ENCODE data around the gene TCN1.
"Not testable (repeated sequence)": the region's sequence is repeated elsewhere in the genome, so short reads cannot be mapped to it uniquely, and the experiment has no call there.

Gene TCN1

GRCh38 chr11:59866397-59866796 lies at the start of gene TCN1:
TSS of gene TCN1 (minus strand) at chr11:59866487. CDS start at chr11:59866470, 17 bp downstream.
- DNase-seq, result no peak

- not testable (repeated sequence) for DNase-seq
Observed at GRCh38 chr11:59903569-59903968, 37.3 kb upstream of the TCN1 start.

- no peak for DNase-seq
Observed at GRCh38 chr11:59901306-59901705, 35.0 kb upstream of the TCN1 start.

GRCh38 chr11:59900366-59901126 lies 34.3 kb upstream of the TCN1 start:
- DNase-seq, result no peak

- DNase-seq, result no peak
Observed at GRCh38 chr11:59899532-59899931, 33.2 kb upstream of the TCN1 start.

- DNase-seq, result no peak
Observed at GRCh38 chr11:59898650-59899049, 32.4 kb upstream of the TCN1 start.

GRCh38 chr11:59898046-59898445 lies 31.8 kb upstream of the TCN1 start:
- DNase-seq, result no peak

- DNase-seq, result no peak
Observed at GRCh38 chr11:59894616-59895015, 28.3 kb upstream of the TCN1 start.

GRCh38 chr11:59891781-59892181 lies 25.5 kb upstream of the TCN1 start:
- no peak for DNase-seq

GRCh38 chr11:59887156-59887555 lies 20.9 kb upstream of the TCN1 start:
- not testable (repeated sequence) for DNase-seq

GRCh38 chr11:59883597-59883996 lies 17.3 kb upstream of the TCN1 start:
- DNase-seq, result no peak

GRCh38 chr11:59879567-59879966 lies 13.3 kb upstream of the TCN1 start:
- DNase-seq, result no peak

- DNase-seq, result no peak
Observed at GRCh38 chr11:59878575-59878974, 12.3 kb upstream of the TCN1 start, which contains the start of gene OOSP3. TSS of gene OOSP3 (plus strand) at chr11:59878782. CDS start at chr11:59878809, 27 bp downstream.

GRCh38 chr11:59877784-59878183 lies 11.5 kb upstream of the TCN1 start:
- no peak for DNase-seq

GRCh38 chr11:59877325-59877724 lies 11.0 kb upstream of the TCN1 start:
- DNase-seq, result no peak

- no peak for DNase-seq
Observed at GRCh38 chr11:59875856-59876519, 9.7 kb upstream of the TCN1 start.

GRCh38 chr11:59872076-59872475 lies 5.8 kb upstream of the TCN1 start:
- no peak for DNase-seq

GRCh38 chr11:59867946-59868345 lies 1.7 kb upstream of the TCN1 start:
- DNase-seq, result no peak

GRCh38 chr11:59866836-59867235 lies 549 bp upstream of the TCN1 start:
- DNase-seq, result no peak

- peak in 1 of 51 donors; percentile 4 for DNase-seq
Observed at GRCh38 chr11:59865031-59865430, 1.3 kb downstream of the TCN1 start.

GRCh38 chr11:59862252-59862651 lies 4.0 kb downstream of the TCN1 start:
- DNase-seq, result no peak

GRCh38 chr11:59859673-59860072 lies 6.6 kb downstream of the TCN1 start:
- no peak for DNase-seq
